Astrocyte of the cerebellum (primary cell): ENCODE measurements around the gene HS1BP3.

ENCODE experiments used
- DNase-seq: peaks from one replicate; pipeline ENCODE4 v3.0.0-alpha.2; 2011; ENCODE audit warnings: low read depth
- H3K4me3 ChIP-seq: 2 replicates; pipeline ENCODE4 v1.5.1; 2011; ENCODE audit warnings: mild to moderate bottlenecking, low read depth, low read length, moderate library complexity
- CTCF ChIP-seq: IDR thresholded peaks from 2 replicates; pipeline ENCODE4 v1.5.1; 2012; ENCODE audit warnings: low read length, low read depth, moderate library complexity, mild to moderate bottlenecking; ENCODE audit errors: missing control alignments
- in situ Hi-C: cut with HindIII; loops from 2 replicates; pipeline ENCODE4 v1.10.0; 2017; ENCODE audit warnings: low sequenced_read_pairs

Gene HS1BP3

GRCh38 chr2:20603791-20604190 lies 47.1 kb downstream of the HS1BP3 start:
- TF ChIP-seq CTCF, result no peak
- DNase-seq, result no peak
- H3K4me3 ChIP-seq, result no peak overlapping the region
- in situ Hi-C loops, result no loop called here

- TF ChIP-seq CTCF, result no peak
- DNase-seq, result no peak
- in situ Hi-C loops, result no loop called here
- no peak overlapping the region for H3K4me3 ChIP-seq
Measured at GRCh38 chr2:20602803-20603202, 48.1 kb downstream of the HS1BP3 start.

GRCh38 chr2:20600756-20601325 lies 50.1 kb downstream of the HS1BP3 start:
- no peak for DNase-seq
- in situ Hi-C loops, result no loop called here
- peak; percentile 43 for TF ChIP-seq CTCF
- no peak overlapping the region for H3K4me3 ChIP-seq

GRCh38 chr2:20599861-20600461 lies 50.9 kb downstream of the HS1BP3 start:
- in situ Hi-C loops, result no loop called here
- H3K4me3 ChIP-seq, result no peak overlapping the region
- no peak for TF ChIP-seq CTCF
- no peak for DNase-seq

- in situ Hi-C loops, result no loop called here
- DNase-seq, result no peak
- TF ChIP-seq CTCF, result no peak
- no peak overlapping the region for H3K4me3 ChIP-seq
Measured at GRCh38 chr2:20599001-20599600, 51.8 kb downstream of the HS1BP3 start.

- TF ChIP-seq CTCF, result no peak
- H3K4me3 ChIP-seq, result no peak overlapping the region
- DNase-seq, result no peak
- in situ Hi-C loops, result no loop called here
Measured at GRCh38 chr2:20597860-20598183, 53.1 kb downstream of the HS1BP3 start.
